ENCODE measurements around the gene ZNF808. TPM values are rescaled to one million over a fixed set of nuclear protein-coding genes. Genes with fewer than 3 reads are reported as not detected.
A peak's percentile ranks its signal among the peaks of the same experiment; 100 is the strongest.

The ZNF808 gene
- total RNA-seq, 1 donor, result 23.6 TPM

GRCh38 chr19:52603558-52604207 lies 76.2 kb downstream of the ZNF808 start:
- TF ChIP-seq CTCF (IDR thresholded peaks at IDR 0.05; ENCODE audit: insufficient read depth, low read length), result no peak
- peak; percentile 81 for DNase-seq (ENCODE audit: low read depth)
- no peak overlapping the region for H3K4me3 ChIP-seq (ENCODE audit: low read depth, low read length)

Small RNA genes lying within 50 kb of the gene (small RNA-seq; reads per million reads assigned to genes)
- not detected for gene RPL39P34

Other genes starting within 250 kb of the ZNF808 start
- gene ZNF480, start 230.5 kb upstream of the ZNF808 start, total RNA-seq (ENCODE audit: low replicate concordance), result 4.0 and 13.2 TPM in 2 replicates
- gene ZNF610, start 191.4 kb upstream of the ZNF808 start, total RNA-seq (ENCODE audit: low replicate concordance), result 1.7 and 2.3 TPM in 2 replicates
- gene ZNF880, start 157.7 kb upstream of the ZNF808 start, total RNA-seq (ENCODE audit: low replicate concordance), result 15.2 and 27.3 TPM in 2 replicates
- gene ZNF528, start 129.8 kb upstream of the ZNF808 start, total RNA-seq (ENCODE audit: low replicate concordance), result 42.5 and 72.3 TPM in 2 replicates
- not detected in 2 replicates for gene ZNF534, start 98.5 kb upstream of the ZNF808 start, total RNA-seq (ENCODE audit: low replicate concordance)
- 2.6 and 3.5 TPM in 2 replicates for gene ZNF578, start 74.1 kb upstream of the ZNF808 start, total RNA-seq (ENCODE audit: low replicate concordance)
- gene ZNF701, start 42.6 kb downstream of the ZNF808 start, total RNA-seq (ENCODE audit: low replicate concordance), result 8.4 and 12.6 TPM in 2 replicates
- 52.1 and 68.3 TPM in 2 replicates for gene ZNF83, start 110.7 kb downstream of the ZNF808 start, total RNA-seq (ENCODE audit: low replicate concordance)
- 10.9 and 12.8 TPM in 2 replicates for gene ZNF611, start 207.4 kb downstream of the ZNF808 start, total RNA-seq (ENCODE audit: low replicate concordance)

All from fibroblast of the aortic adventitia (primary cell).